Left ventricle myocardium inferior (tissue), 1 donor: Measurements from ENCODE around the gene MMP15. TPM values are rescaled to one million over a fixed set of nuclear protein-coding genes. Genes with fewer than 3 reads are reported as not detected.

Experiments
- DNase-seq: peaks from one replicate; pipeline ENCODE4 v3.0.0-alpha.2; 2020
- H3K27ac ChIP-seq: fragments of 200-600 bp; replicated peaks from 2 replicates; pipeline ENCODE4 v1.8.0; 2021
- H3K27me3 ChIP-seq: fragments of 200-600 bp; 2 replicates; pipeline ENCODE4 v1.8.0; 2021; ENCODE audit warnings: low read depth
- H3K36me3 ChIP-seq: fragments of 200-600 bp; 2 replicates; pipeline ENCODE4 v1.8.0; 2021
- H3K4me1 ChIP-seq: fragments of 200-600 bp; 2 replicates; pipeline ENCODE4 v1.8.0; 2021
- H3K4me3 ChIP-seq: fragments of 200-600 bp; 2 replicates; pipeline ENCODE4 v1.8.0; 2021; ENCODE audit warnings: mild to moderate bottlenecking, moderate library complexity
- H3K9me3 ChIP-seq: fragments of 200-600 bp; replicated peaks from 2 replicates; pipeline ENCODE4 v1.8.0; 2021
- CTCF ChIP-seq: fragments of 200-600 bp; IDR thresholded peaks from 2 replicates; pipeline ENCODE4 v1.8.0; 2021; ENCODE audit warnings: antibody characterized with exemption, mild to moderate bottlenecking, borderline replicate concordance
- intact Hi-C: fragments of 100-400 bp; cut with micrococcal nuclease; formaldehyde crosslinking; loops from one replicate; pipeline ENCODE4 v1.11.0; 2022
- total RNA-seq: library from RNA; stranded (reverse); fragmentation: NEBNext Ultra II Directional; extraction: Animal tissue kit (Norgen Biotek cat#: 25700); gene quantifications from one replicate; pipeline ENCODE4 v1.2.1, GENCODE V29; 2021
- donor health status: DM: no; HTN: yes; CAD: no; lungs with severe emphysema.

The MMP15 gene
- total RNA-seq, 1 donor from 2014 or later = 64.1 TPM

GRCh38 chr16:58030136-58030840, 4.7 kb downstream of the MMP15 start:
- peak overlapping the region; percentile 96 for H3K27ac ChIP-seq
- no peaks in the 10 kb centered on the region for H3K36me3 ChIP-seq
- DNase-seq = no peak
- TF ChIP-seq CTCF = no peak
- H3K9me3 ChIP-seq = no peaks in the 10 kb centered on the region
- H3K4me1 ChIP-seq = peaks cover 100% of the 10 kb centered on the region
- intact Hi-C loops = loop anchor here (5.0 kb wide), 1 partner anchor 97 kb away; the partner anchor contains the start of gene CFAP20
- H3K4me3 ChIP-seq = no peak overlapping the region
- no peaks in the 10 kb centered on the region for H3K27me3 ChIP-seq

GRCh38 chr16:58031016-58031800, 5.7 kb downstream of the MMP15 start:
- Histone ChIP-seq H3K27me3 (no peaks in the 10 kb centered on the region), H3K4me1 (peaks cover 100% of the 10 kb centered on the region), H3K4me3 (peak overlapping the region; percentile 19), H3K9me3 (no peaks in the 10 kb centered on the region), H3K27ac (peak overlapping the region; percentile 96), H3K36me3 (no peaks in the 10 kb centered on the region)
- no peak for DNase-seq
- intact Hi-C loops = loop anchor here (5.0 kb wide), 1 partner anchor 96 kb away; the partner anchor contains the start of gene CFAP20
- TF ChIP-seq CTCF = no peak

GRCh38 chr16:58032710-58033293, 7.2 kb downstream of the MMP15 start:
- no peaks in the 10 kb centered on the region for H3K9me3 ChIP-seq
- no peak for TF ChIP-seq CTCF
- peaks cover 6% of the 10 kb centered on the region for H3K36me3 ChIP-seq
- H3K4me3 ChIP-seq = peak overlapping the region; percentile 27
- peak; percentile 62 for DNase-seq
- H3K27me3 ChIP-seq = no peaks in the 10 kb centered on the region
- peak overlapping the region; percentile 96 for H3K27ac ChIP-seq
- peaks cover 89% of the 10 kb centered on the region for H3K4me1 ChIP-seq
- intact Hi-C loops = loop anchor here (5.0 kb wide), 1 partner anchor 94 kb away; the partner anchor contains the start of gene CFAP20

- intact Hi-C loops = loop anchor here (5.0 kb wide), 1 partner anchor 93 kb away; the partner anchor contains the start of gene CFAP20
- no peak for TF ChIP-seq CTCF
- Histone ChIP-seq H3K4me1 (peaks cover 75% of the 10 kb centered on the region), H3K9me3 (no peaks in the 10 kb centered on the region), H3K4me3 (peak overlapping the region; percentile 24), H3K27ac (peak overlapping the region; percentile 96), H3K27me3 (no peaks in the 10 kb centered on the region), H3K36me3 (peaks cover 20% of the 10 kb centered on the region)
- no peak for DNase-seq
Measured at GRCh38 chr16:58034128-58034685, 8.7 kb downstream of the MMP15 start.

- Histone ChIP-seq H3K27ac (peak overlapping the region; percentile 96), H3K4me3 (peak overlapping the region; percentile 24), H3K9me3 (no peaks in the 10 kb centered on the region), H3K36me3 (peaks cover 26% of the 10 kb centered on the region), H3K4me1 (peaks cover 70% of the 10 kb centered on the region), H3K27me3 (no peaks in the 10 kb centered on the region)
- intact Hi-C loops = loop anchor here (5.0 kb wide), 1 partner anchor 93 kb away; the partner anchor contains the start of gene CFAP20
- no peak for TF ChIP-seq CTCF
- DNase-seq = no peak
Measured at GRCh38 chr16:58034774-58035173, 9.2 kb downstream of the MMP15 start.
